ENCODE results near the gene DGLUCY.

- TF ChIP-seq ZBTB2 (CRISPR knock-in tag; IDR thresholded peaks at IDR 0.05; ENCODE audit: low read depth) (no peak), ZSCAN29 (CRISPR knock-in tag; conservative IDR thresholded peaks at IDR 0.05) (no peak), DNMT1 (CRISPR knock-in tag; IDR thresholded peaks at IDR 0.05) (no peak), CHD4 (IDR thresholded peaks at IDR 0.05; ENCODE audit: borderline replicate concordance, low read length) (no peak), MXD3 (CRISPR knock-in tag; IDR thresholded peaks at IDR 0.05) (no peak), ZSCAN21 (CRISPR knock-in tag; IDR thresholded peaks at IDR 0.05; ENCODE audit: borderline replicate concordance) (no peak), ZNF343 (CRISPR knock-in tag; IDR thresholded peaks at IDR 0.05) (no peak), ZNF503 (CRISPR knock-in tag; IDR thresholded peaks at IDR 0.05) (no peak), ZNF335 (CRISPR knock-in tag; IDR thresholded peaks at IDR 0.05) (no peak)
- TF ChIP-seq, protein P1, sequence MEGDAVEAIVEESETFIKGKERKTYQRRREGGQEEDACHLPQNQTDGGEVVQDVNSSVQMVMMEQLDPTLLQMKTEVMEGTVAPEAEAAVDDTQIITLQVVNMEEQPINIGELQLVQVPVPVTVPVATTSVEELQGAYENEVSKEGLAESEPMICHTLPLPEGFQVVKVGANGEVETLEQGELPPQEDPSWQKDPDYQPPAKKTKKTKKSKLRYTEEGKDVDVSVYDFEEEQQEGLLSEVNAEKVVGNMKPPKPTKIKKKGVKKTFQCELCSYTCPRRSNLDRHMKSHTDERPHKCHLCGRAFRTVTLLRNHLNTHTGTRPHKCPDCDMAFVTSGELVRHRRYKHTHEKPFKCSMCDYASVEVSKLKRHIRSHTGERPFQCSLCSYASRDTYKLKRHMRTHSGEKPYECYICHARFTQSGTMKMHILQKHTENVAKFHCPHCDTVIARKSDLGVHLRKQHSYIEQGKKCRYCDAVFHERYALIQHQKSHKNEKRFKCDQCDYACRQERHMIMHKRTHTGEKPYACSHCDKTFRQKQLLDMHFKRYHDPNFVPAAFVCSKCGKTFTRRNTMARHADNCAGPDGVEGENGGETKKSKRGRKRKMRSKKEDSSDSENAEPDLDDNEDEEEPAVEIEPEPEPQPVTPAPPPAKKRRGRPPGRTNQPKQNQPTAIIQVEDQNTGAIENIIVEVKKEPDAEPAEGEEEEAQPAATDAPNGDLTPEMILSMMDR (CRISPR knock-in tag; IDR thresholded peaks at IDR 0.05), result no peak
Observed at GRCh38 chr14:91229743-91230200, 115.9 kb downstream of the DGLUCY start.

Measured in HepG2 (cell line).